ENCODE data around the gene PTPRN2.

GRCh38 chr7:158386866-158387545, 200.6 kb downstream of the PTPRN2 start:
- TF ChIP-seq, protein P1, sequence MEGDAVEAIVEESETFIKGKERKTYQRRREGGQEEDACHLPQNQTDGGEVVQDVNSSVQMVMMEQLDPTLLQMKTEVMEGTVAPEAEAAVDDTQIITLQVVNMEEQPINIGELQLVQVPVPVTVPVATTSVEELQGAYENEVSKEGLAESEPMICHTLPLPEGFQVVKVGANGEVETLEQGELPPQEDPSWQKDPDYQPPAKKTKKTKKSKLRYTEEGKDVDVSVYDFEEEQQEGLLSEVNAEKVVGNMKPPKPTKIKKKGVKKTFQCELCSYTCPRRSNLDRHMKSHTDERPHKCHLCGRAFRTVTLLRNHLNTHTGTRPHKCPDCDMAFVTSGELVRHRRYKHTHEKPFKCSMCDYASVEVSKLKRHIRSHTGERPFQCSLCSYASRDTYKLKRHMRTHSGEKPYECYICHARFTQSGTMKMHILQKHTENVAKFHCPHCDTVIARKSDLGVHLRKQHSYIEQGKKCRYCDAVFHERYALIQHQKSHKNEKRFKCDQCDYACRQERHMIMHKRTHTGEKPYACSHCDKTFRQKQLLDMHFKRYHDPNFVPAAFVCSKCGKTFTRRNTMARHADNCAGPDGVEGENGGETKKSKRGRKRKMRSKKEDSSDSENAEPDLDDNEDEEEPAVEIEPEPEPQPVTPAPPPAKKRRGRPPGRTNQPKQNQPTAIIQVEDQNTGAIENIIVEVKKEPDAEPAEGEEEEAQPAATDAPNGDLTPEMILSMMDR (IDR thresholded peaks at IDR 0.05): no peak
- no peak for TF ChIP-seq POLR2AphosphoS5 (IDR thresholded peaks at IDR 0.05)
- TF ChIP-seq POLR2A (IDR thresholded peaks at IDR 0.05): no peak
- no peak for TF ChIP-seq EP300 (IDR thresholded peaks at IDR 0.05)
